Lower leg skin (tissue), 4 donors: ENCODE results near the gene RSPRY1. TPM values are rescaled to one million over a fixed set of nuclear protein-coding genes. Genes with fewer than 3 reads are reported as not detected.
"Not testable (repeated sequence)": the region's sequence is repeated elsewhere in the genome, so short reads cannot be mapped to it uniquely, and the experiment has no call there.

Experiments used
- DNase-seq, 2 donors: peaks; one replicate each; pipeline ENCODE4 v3.0.0-alpha.2; 2019; ENCODE audit warnings: low spot score in 2 of 2
- H3K4me3 ChIP-seq: fragments of 200-600 bp; sonication (generic); 2 replicates; pipeline ENCODE4 v1.5.1; 2017; ENCODE audit warnings: mild to moderate bottlenecking, low read depth; ENCODE audit not compliant: poor library complexity, severe bottlenecking
- POLR2A ChIP-seq, 2 donors: fragments of 450-650 bp; IDR thresholded peaks; one replicate each; pipeline ENCODE4 v1.6.1; 2016 to 2017; ENCODE audit warnings: antibody characterized with exemption in 2 of 2, mild to moderate bottlenecking in 1 of 2, moderate library complexity in 1 of 2
- WGBS, 2 donors: methylation state at CpG; one replicate each; pipeline ENCODE4 v1.1.5; 2018; 5-methylcytosine and 5-hydroxymethylcytosine counted together
- intact Hi-C: fragments of 100-400 bp; cut with DNase I; formaldehyde crosslinking; loops from one replicate; pipeline ENCODE4 v1.15.0; 2023; ENCODE audit warnings: low total_unique reads
- total RNA-seq, 4 donors: library from RNA; depleted of rRNA; stranded (reverse); fragments of >200 nt; gene quantifications; one replicate each; pipeline ENCODE4 v1.1.0, GENCODE V29; 2016
- TF ChIP-seq, protein P1 (sequence below), 3 donors: fragments of 450-650 bp; IDR thresholded peaks; one replicate each; pipeline ENCODE4 v1.5.1; 2016; ENCODE audit warnings: antibody characterized with exemption in 3 of 3, mild to moderate bottlenecking in 3 of 3, moderate library complexity in 2 of 3

Gene RSPRY1
- total RNA-seq, 4 donors from 2014 or later: 23.8 to 31.2 (median 26.8) TPM

DNA sequence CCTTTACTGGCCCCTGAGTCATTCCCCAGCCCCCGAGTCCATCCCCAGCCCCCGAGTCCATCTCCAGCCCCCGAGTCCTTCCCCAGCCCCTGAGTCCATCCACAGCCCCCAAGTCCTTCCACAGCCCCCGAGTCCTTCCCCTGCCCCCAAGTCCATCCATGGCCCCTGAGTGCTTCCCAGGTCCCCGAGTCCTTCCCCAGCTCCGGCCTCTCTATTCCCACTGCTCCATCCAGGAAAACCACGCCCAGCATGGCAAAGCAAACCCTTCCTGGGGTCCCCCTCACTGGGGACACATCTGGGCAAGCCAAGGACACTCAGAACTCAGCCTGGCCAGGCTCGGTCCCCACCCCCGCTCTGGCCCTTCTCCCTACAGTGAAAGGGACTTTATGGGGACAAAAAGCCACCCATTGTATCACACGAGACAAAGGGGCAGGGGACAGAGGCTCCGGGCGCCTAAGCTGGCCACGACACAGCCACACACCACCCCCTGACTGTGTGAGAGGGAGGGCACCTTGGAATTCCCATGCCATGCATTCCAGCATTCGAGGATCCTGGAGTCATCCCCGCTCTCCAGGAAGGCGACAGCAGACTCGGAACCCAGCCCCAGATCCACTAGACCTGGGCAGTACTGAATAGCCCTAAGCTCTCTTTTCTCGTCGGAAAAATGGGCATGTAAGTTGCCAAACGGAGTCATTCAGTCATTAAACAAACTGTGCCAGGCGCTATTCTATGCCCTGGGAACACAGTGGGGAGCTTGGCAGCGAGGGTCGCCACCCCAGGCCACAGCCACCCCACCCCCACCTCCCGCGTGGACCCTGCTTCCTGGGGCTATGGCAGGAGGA, 84.3 kb downstream of the RSPRY1 start:
- 86 to 87% methylated on average over 19 to 25 of the region's 25 CpGs for WGBS, 2 donors
- TF ChIP-seq, protein P1, sequence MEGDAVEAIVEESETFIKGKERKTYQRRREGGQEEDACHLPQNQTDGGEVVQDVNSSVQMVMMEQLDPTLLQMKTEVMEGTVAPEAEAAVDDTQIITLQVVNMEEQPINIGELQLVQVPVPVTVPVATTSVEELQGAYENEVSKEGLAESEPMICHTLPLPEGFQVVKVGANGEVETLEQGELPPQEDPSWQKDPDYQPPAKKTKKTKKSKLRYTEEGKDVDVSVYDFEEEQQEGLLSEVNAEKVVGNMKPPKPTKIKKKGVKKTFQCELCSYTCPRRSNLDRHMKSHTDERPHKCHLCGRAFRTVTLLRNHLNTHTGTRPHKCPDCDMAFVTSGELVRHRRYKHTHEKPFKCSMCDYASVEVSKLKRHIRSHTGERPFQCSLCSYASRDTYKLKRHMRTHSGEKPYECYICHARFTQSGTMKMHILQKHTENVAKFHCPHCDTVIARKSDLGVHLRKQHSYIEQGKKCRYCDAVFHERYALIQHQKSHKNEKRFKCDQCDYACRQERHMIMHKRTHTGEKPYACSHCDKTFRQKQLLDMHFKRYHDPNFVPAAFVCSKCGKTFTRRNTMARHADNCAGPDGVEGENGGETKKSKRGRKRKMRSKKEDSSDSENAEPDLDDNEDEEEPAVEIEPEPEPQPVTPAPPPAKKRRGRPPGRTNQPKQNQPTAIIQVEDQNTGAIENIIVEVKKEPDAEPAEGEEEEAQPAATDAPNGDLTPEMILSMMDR (IDR thresholded peaks at IDR 0.05): no peak
- no peak for TF ChIP-seq POLR2A (IDR thresholded peaks at IDR 0.05)

DNA sequence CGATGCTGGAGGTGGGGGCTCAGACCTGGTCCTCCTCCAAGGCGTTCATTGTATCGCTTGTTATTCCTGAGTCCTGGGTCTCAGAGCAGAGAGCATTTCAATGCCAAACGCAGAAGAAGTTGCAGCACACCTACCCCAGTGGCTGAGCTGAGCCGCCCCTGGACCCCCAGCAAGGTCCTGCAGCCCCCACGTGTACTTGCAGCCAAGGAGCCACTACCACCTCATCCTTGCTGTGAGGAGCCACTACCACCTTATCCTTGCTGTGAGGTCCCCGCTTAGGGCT, 84.9 kb downstream of the RSPRY1 start:
- DNase-seq: no peak
- WGBS, 2 donors: 86 to 90% methylated on average over 7 of the region's 7 CpGs
- TF ChIP-seq POLR2A (IDR thresholded peaks at IDR 0.05): no peak
- TF ChIP-seq, protein P1 (IDR thresholded peaks at IDR 0.05): no peak
- intact Hi-C loops: no loop called here
- H3K4me3 ChIP-seq: no peak overlapping the region

More for the DNA sequence above, 84.3 kb downstream of the RSPRY1 start:
- no peak overlapping the region for H3K4me3 ChIP-seq
- DNase-seq: no peak
- intact Hi-C loops: no loop called here

DNA sequence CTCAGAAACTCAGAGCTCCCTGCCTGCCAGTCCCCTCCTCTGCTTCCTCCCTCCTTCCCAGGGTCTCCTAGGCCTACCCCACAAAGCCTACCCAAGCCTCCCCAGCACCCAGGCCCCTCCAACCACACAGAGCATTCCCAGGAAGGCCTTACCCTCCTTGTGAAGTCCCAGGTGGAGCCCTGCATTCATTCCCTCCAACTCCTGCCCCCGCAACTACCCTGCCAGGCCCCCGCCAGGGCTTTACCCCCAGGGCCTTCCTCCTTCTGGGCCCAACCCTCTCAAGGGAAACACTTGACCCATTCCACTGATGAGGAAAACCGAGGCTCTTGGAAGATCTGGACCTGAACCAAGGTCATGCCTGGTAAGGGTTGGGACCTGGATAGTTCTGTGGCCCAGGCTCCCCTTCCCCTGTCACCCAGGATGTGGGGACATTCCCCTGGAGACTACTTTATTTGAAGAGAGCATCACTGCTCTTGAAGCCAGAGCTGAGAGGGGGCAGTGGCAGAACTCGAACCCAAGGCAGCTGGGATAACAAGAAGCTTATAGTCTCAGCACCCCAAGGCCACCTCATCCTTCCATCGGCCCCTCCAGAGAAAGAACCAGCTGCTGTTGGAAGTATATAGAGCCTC, 85.9 kb downstream of the RSPRY1 start:
- TF ChIP-seq POLR2A (IDR thresholded peaks at IDR 0.05): no peak
- TF ChIP-seq, protein P1 (IDR thresholded peaks at IDR 0.05): no peak
- no peak for DNase-seq
- intact Hi-C loops: no loop called here
- H3K4me3 ChIP-seq: no peak overlapping the region
- WGBS, 2 donors: 90 to 91% methylated on average over 5 of the region's 5 CpGs

DNA sequence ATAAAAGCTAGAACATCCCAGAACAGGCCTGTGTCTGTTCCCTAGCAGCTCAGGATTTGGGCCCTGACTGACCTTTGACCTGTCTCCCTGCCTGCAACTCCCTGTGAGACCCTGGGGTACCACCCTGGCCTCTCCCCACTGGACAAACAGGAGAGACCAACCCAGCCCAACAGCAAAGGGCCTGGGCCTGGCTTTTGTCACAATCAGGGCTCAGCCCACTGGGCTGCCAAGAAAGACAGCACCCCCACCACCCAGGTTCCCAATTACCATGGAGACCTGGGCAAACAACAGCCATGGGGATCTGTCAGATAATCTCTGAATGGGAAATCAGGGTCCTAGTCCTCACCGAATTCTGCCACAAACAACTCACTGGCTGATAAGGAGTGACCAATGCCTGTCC, 87.2 kb downstream of the RSPRY1 start:
- intact Hi-C loops: no loop called here
- no peak overlapping the region for H3K4me3 ChIP-seq
- 64 to 91% methylated on average over 1 of the region's 1 CpG for WGBS, 2 donors
- no peak for DNase-seq
- TF ChIP-seq, protein P1 (IDR thresholded peaks at IDR 0.05): no peak
- TF ChIP-seq POLR2A (IDR thresholded peaks at IDR 0.05): no peak

DNA sequence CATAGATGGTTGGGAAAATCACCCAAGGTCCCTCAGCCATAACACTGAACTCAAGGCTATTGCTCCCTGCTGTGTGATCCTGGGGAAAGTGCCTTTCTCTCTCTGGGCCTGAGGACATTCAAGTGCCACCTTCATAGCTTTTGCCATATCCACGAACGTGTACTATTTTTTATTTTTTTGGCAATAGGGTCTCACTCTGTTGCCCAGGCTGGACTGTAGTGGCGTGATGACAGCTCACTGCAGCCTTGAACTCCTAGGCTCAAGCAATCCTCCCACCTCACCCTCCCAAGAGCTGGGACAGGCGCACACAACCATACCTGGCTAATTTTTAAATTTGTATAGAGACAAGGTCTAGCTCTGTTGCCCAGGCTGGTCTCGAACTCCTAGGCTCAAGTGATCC, 87.7 kb downstream of the RSPRY1 start:
- WGBS, 2 donors: 87 to 94% methylated on average over 5 of the region's 5 CpGs
- DNase-seq: no peak
- no peak for TF ChIP-seq POLR2A (IDR thresholded peaks at IDR 0.05)
- TF ChIP-seq, protein P1 (IDR thresholded peaks at IDR 0.05): no peak
- H3K4me3 ChIP-seq: no peak overlapping the region
- intact Hi-C loops: no loop called here

DNA sequence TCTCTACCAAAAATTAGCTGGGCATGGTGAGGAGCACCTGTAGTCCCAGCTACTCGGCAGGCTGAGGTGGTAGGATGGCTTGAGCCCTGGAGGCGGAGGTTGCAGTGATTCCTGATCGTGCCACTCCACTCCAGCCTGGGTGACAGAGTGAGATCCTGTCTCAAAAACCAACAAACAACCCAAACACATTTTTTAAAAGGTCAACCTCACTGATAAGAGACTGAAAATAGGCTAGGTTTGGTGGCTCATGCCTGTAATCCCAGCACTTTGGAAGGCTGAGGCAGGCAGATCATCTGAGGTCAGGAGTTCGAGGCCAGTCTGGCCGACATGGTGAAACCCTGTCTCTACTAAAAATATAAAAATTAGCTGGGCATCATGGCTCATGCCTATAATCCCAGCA, 89.8 kb downstream of the RSPRY1 start:
- WGBS, 2 donors: 54 to 57% methylated on average over 5 of the region's 5 CpGs
- H3K4me3 ChIP-seq, DNase-seq, intact Hi-C loops: not testable (repeated sequence)
